ENCODE data around the gene KCNAB1.

GRCh38 chr3:156395961-156396710, 275.8 kb downstream of the KCNAB1 start:
- no peak for TF ChIP-seq CTCF (conservative IDR thresholded peaks at IDR 0.05)
- TF ChIP-seq EZH2 (IDR thresholded peaks at IDR 0.05; ENCODE audit: low read depth) = no peak

All from PC-9 (cell line).